ENCODE measurements around the gene IRF2.
A peak's percentile ranks its signal among the peaks of the same experiment; 100 is the strongest.

Gene IRF2

GRCh38 chr4:184455299-184455698 is 19.1 kb downstream of the IRF2 start:
- in situ Hi-C loops (cut with MboI; ENCODE audit: low pct_unique_long_range_greater_than_20kb, low sequenced_read_pairs): no loop called here
- DNase-seq: no peak

- DNase-seq: peak; percentile 74
- in situ Hi-C loops (cut with MboI; ENCODE audit: low pct_unique_long_range_greater_than_20kb, low sequenced_read_pairs): no loop called here
These were observed 20.8 kb downstream of the IRF2 start for GRCh38 chr4:184453365-184454160.

- in situ Hi-C loops (cut with MboI; ENCODE audit: low pct_unique_long_range_greater_than_20kb, low sequenced_read_pairs): no loop called here
- no peak for DNase-seq
These were observed 21.6 kb downstream of the IRF2 start for GRCh38 chr4:184452740-184453139.

- peak; percentile 73 for DNase-seq
- in situ Hi-C loops (cut with MboI; ENCODE audit: low pct_unique_long_range_greater_than_20kb, low sequenced_read_pairs): no loop called here
These were observed 22.6 kb downstream of the IRF2 start for GRCh38 chr4:184451726-184452125.

- no peak for DNase-seq
- in situ Hi-C loops (cut with MboI; ENCODE audit: low pct_unique_long_range_greater_than_20kb, low sequenced_read_pairs): no loop called here
These were observed 23.4 kb downstream of the IRF2 start for GRCh38 chr4:184450743-184451535.

GRCh38 chr4:184450045-184450444 is 24.3 kb downstream of the IRF2 start:
- in situ Hi-C loops (cut with MboI; ENCODE audit: low pct_unique_long_range_greater_than_20kb, low sequenced_read_pairs): no loop called here
- no peak for DNase-seq

- in situ Hi-C loops (cut with MboI; ENCODE audit: low pct_unique_long_range_greater_than_20kb, low sequenced_read_pairs): no loop called here
- peak; percentile 48 for DNase-seq
These were observed 25.5 kb downstream of the IRF2 start for GRCh38 chr4:184448821-184449220.

- in situ Hi-C loops (cut with MboI; ENCODE audit: low pct_unique_long_range_greater_than_20kb, low sequenced_read_pairs): no loop called here
- no peak for DNase-seq
These were observed 26.2 kb downstream of the IRF2 start for GRCh38 chr4:184448141-184448540.

- in situ Hi-C loops (cut with MboI; ENCODE audit: low pct_unique_long_range_greater_than_20kb, low sequenced_read_pairs): no loop called here
- DNase-seq: no peak
These were observed 26.7 kb downstream of the IRF2 start for GRCh38 chr4:184447664-184448063.

GRCh38 chr4:184446132-184446658 is 28.2 kb downstream of the IRF2 start:
- DNase-seq: no peak

GRCh38 chr4:184444953-184445309 is 29.4 kb downstream of the IRF2 start:
- in situ Hi-C loops (cut with MboI; ENCODE audit: low pct_unique_long_range_greater_than_20kb, low sequenced_read_pairs): no loop called here
- DNase-seq: no peak

More at GRCh38 chr4:184446132-184446658, 28.2 kb downstream of the IRF2 start:
- in situ Hi-C loops (cut with MboI; ENCODE audit: low pct_unique_long_range_greater_than_20kb, low sequenced_read_pairs): no loop called here

GRCh38 chr4:184444215-184444952 is 30.0 kb downstream of the IRF2 start:
- in situ Hi-C loops (cut with MboI; ENCODE audit: low pct_unique_long_range_greater_than_20kb, low sequenced_read_pairs): no loop called here
- DNase-seq: no peak

GRCh38 chr4:184443318-184443717 is 31.0 kb downstream of the IRF2 start:
- DNase-seq: no peak
- in situ Hi-C loops (cut with MboI; ENCODE audit: low pct_unique_long_range_greater_than_20kb, low sequenced_read_pairs): no loop called here

GRCh38 chr4:184442314-184442635 is 32.1 kb downstream of the IRF2 start:
- in situ Hi-C loops (cut with MboI; ENCODE audit: low pct_unique_long_range_greater_than_20kb, low sequenced_read_pairs): no loop called here

GRCh38 chr4:184441461-184442313 is 32.7 kb downstream of the IRF2 start:
- no peak for DNase-seq
- in situ Hi-C loops (cut with MboI; ENCODE audit: low pct_unique_long_range_greater_than_20kb, low sequenced_read_pairs): no loop called here

More at GRCh38 chr4:184442314-184442635, 32.1 kb downstream of the IRF2 start:
- no peak for DNase-seq

- in situ Hi-C loops (cut with MboI; ENCODE audit: low pct_unique_long_range_greater_than_20kb, low sequenced_read_pairs): no loop called here
These were observed 33.6 kb downstream of the IRF2 start for GRCh38 chr4:184440595-184441358.

GRCh38 chr4:184439856-184440594 is 34.3 kb downstream of the IRF2 start:
- in situ Hi-C loops (cut with MboI; ENCODE audit: low pct_unique_long_range_greater_than_20kb, low sequenced_read_pairs): no loop called here
- DNase-seq: no peak

More at GRCh38 chr4:184440595-184441358, 33.6 kb downstream of the IRF2 start:
- DNase-seq: no peak

Measured in KBM-7 (cell line).